Measurements from ENCODE around the gene FBXW8.

Gene FBXW8

GRCh38 chr12:116926283-116927243, 15.8 kb downstream of the FBXW8 start:
- no peak for DNase-seq

- DNase-seq, result no peak
Measured at GRCh38 chr12:116927244-116927940, 16.6 kb downstream of the FBXW8 start.

- DNase-seq, result no peak
Measured at GRCh38 chr12:116928504-116928903, 17.8 kb downstream of the FBXW8 start.

GRCh38 chr12:116929885-116930284, 19.1 kb downstream of the FBXW8 start:
- DNase-seq, result no peak

GRCh38 chr12:116931665-116932064, 20.9 kb downstream of the FBXW8 start:
- no peak for DNase-seq

GRCh38 chr12:116933091-116933490, 22.3 kb downstream of the FBXW8 start:
- DNase-seq, result no peak

GRCh38 chr12:116933512-116934246, 22.9 kb downstream of the FBXW8 start:
- no peak for DNase-seq

GRCh38 chr12:116934908-116935705, 24.4 kb downstream of the FBXW8 start:
- DNase-seq, result no peak

GRCh38 chr12:116937640-116938039, 26.9 kb downstream of the FBXW8 start:
- DNase-seq, result no peak

GRCh38 chr12:116939734-116940133, 29.0 kb downstream of the FBXW8 start:
- DNase-seq, result peak in 1 of 2 experiments; percentile 28

GRCh38 chr12:116941188-116941587, 30.4 kb downstream of the FBXW8 start:
- DNase-seq, result no peak

GRCh38 chr12:116943419-116944372, 32.9 kb downstream of the FBXW8 start:
- DNase-seq, result no peak

GRCh38 chr12:116945886-116946550, 35.3 kb downstream of the FBXW8 start:
- no peak for DNase-seq

GRCh38 chr12:116948298-116948697, 37.5 kb downstream of the FBXW8 start:
- DNase-seq, result no peak

- peak; percentile 10 to 82 for DNase-seq
Measured at GRCh38 chr12:116950628-116951325, 40.0 kb downstream of the FBXW8 start.

- no peak for DNase-seq
Measured at GRCh38 chr12:116954710-116955381, 44.1 kb downstream of the FBXW8 start.

- no peak for DNase-seq
Measured at GRCh38 chr12:116955382-116956021, 44.8 kb downstream of the FBXW8 start.

- DNase-seq, result no peak
Measured at GRCh38 chr12:116958402-116959197, 47.9 kb downstream of the FBXW8 start.
